Sigmoid colon (tissue), 4 donors: Measurements from ENCODE around the gene OLFML2B.

ENCODE experiments used
- POLR2AphosphoS5 ChIP-seq, 4 donors: sonication (generic); formaldehyde crosslinking; IDR thresholded peaks; one replicate each; pipeline ENCODE4 v1.6.1; 2017; ENCODE audit warnings: antibody characterized with exemption in 4 of 4
- TF ChIP-seq, protein P1 (sequence below), 4 experiments: fragments of 450-650 bp in 3 of 4; fragments of 200-600 bp in 1 of 4; IDR thresholded peaks; one replicate each; pipeline ENCODE4 v1.5.1; 2016 to 2019; ENCODE audit warnings: antibody characterized with exemption in 4 of 4, mild to moderate bottlenecking in 3 of 4, moderate library complexity in 2 of 4

- TF ChIP-seq, protein P1, sequence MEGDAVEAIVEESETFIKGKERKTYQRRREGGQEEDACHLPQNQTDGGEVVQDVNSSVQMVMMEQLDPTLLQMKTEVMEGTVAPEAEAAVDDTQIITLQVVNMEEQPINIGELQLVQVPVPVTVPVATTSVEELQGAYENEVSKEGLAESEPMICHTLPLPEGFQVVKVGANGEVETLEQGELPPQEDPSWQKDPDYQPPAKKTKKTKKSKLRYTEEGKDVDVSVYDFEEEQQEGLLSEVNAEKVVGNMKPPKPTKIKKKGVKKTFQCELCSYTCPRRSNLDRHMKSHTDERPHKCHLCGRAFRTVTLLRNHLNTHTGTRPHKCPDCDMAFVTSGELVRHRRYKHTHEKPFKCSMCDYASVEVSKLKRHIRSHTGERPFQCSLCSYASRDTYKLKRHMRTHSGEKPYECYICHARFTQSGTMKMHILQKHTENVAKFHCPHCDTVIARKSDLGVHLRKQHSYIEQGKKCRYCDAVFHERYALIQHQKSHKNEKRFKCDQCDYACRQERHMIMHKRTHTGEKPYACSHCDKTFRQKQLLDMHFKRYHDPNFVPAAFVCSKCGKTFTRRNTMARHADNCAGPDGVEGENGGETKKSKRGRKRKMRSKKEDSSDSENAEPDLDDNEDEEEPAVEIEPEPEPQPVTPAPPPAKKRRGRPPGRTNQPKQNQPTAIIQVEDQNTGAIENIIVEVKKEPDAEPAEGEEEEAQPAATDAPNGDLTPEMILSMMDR (IDR thresholded peaks at IDR 0.05), result no peak
- no peak for TF ChIP-seq POLR2AphosphoS5 (IDR thresholded peaks at IDR 0.05)
These were observed 14.0 kb downstream of the OLFML2B start for GRCh38 chr1:162009501-162010174.
